HG02840 (cell line): Measurements from ENCODE around the gene GABRR1.

ENCODE experiments used
- ATAC-seq: cut with Tn5 transposase; IDR thresholded peaks from one replicate; pipeline ENCODE4 v1.9.1; 2021; ENCODE audit warnings: mild to moderate bottlenecking, moderate library complexity, moderate number of reproducible peaks; ENCODE audit not compliant: unreplicated experiment, low FRiP score

The GABRR1 gene

GRCh38 chr6:89221129-89221528, 4.0 kb upstream of the GABRR1 start:
- no peak for ATAC-seq

GRCh38 chr6:89216411-89216810, 747 bp downstream of the GABRR1 start:
- no peak for ATAC-seq

GRCh38 chr6:89215391-89215790, 1.8 kb downstream of the GABRR1 start:
- ATAC-seq: no peak

- no peak for ATAC-seq
These were observed 3.0 kb downstream of the GABRR1 start for GRCh38 chr6:89214197-89214596.

GRCh38 chr6:89212472-89212871, 4.7 kb downstream of the GABRR1 start:
- no peak for ATAC-seq

GRCh38 chr6:89209457-89209856, 7.7 kb downstream of the GABRR1 start:
- no peak for ATAC-seq

GRCh38 chr6:89208551-89208950, 8.6 kb downstream of the GABRR1 start:
- ATAC-seq: no peak

- no peak for ATAC-seq
These were observed 11.3 kb downstream of the GABRR1 start for GRCh38 chr6:89205819-89206218.

GRCh38 chr6:89204096-89204495, 13.1 kb downstream of the GABRR1 start:
- no peak for ATAC-seq

- ATAC-seq: no peak
These were observed 16.4 kb downstream of the GABRR1 start for GRCh38 chr6:89200706-89201215.

GRCh38 chr6:89199579-89199978, 17.6 kb downstream of the GABRR1 start:
- no peak for ATAC-seq

GRCh38 chr6:89198235-89198634, 18.9 kb downstream of the GABRR1 start:
- ATAC-seq: no peak

- no peak for ATAC-seq
These were observed 20.0 kb downstream of the GABRR1 start for GRCh38 chr6:89197141-89197540.

- ATAC-seq: no peak
These were observed 22.6 kb downstream of the GABRR1 start for GRCh38 chr6:89194559-89194958.

- no peak for ATAC-seq
These were observed 26.4 kb downstream of the GABRR1 start for GRCh38 chr6:89190741-89191140.

- ATAC-seq: no peak
These were observed 29.7 kb downstream of the GABRR1 start for GRCh38 chr6:89187504-89187903.

GRCh38 chr6:89186762-89187161, 30.4 kb downstream of the GABRR1 start:
- no peak for ATAC-seq

GRCh38 chr6:89184344-89184743, 32.8 kb downstream of the GABRR1 start:
- ATAC-seq: no peak

GRCh38 chr6:89183294-89183693, 33.9 kb downstream of the GABRR1 start:
- ATAC-seq: no peak

- no peak for ATAC-seq
These were observed 36.2 kb downstream of the GABRR1 start for GRCh38 chr6:89180971-89181370.

GRCh38 chr6:89180112-89180511, 37.0 kb downstream of the GABRR1 start:
- no peak for ATAC-seq

GRCh38 chr6:89173634-89174033, 43.5 kb downstream of the GABRR1 start:
- ATAC-seq: no peak

GRCh38 chr6:89172131-89172530, 45.0 kb downstream of the GABRR1 start:
- no peak for ATAC-seq
